ENCODE measurements around the gene RANBP17. TPM values are rescaled to one million over a fixed set of nuclear protein-coding genes. Genes with fewer than 3 reads are reported as not detected.
"Not testable (repeated sequence)": the region's sequence is repeated elsewhere in the genome, so short reads cannot be mapped to it uniquely, and the experiment has no call there.

RANBP17 gene
- polyA plus RNA-seq, 1 donor from 2014 or later: 25.5 TPM

DNA sequence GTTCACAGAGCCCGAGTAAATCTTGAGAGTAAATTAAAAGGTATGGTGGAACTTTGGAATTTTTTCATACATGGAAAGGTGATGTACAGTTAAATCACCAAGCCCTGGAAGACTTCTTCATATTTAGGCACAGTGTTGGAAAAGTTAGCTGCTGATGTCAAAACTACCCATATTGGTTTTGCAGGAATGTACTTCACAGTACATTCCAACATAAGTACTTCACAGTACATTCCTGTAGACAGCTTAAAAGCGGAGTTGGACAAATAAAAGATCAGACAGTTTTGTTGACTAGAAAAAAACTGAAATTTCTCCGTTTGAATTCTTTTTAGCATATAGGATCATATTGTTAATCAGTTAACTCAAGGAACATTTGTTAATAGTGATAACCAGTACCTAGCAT lies 1.8 kb downstream of the RANBP17 start:
- Histone ChIP-seq H3K79me2 (replicated peaks; ENCODE audit: insufficient read depth, low read length) (peaks cover 10% of the 10 kb centered on the region), H3K4me2 (ENCODE audit: low read length) (peak overlapping the region; percentile 25), H3K4me3 (ENCODE audit: low read length) (peak overlapping the region; percentile 88)

DNA sequence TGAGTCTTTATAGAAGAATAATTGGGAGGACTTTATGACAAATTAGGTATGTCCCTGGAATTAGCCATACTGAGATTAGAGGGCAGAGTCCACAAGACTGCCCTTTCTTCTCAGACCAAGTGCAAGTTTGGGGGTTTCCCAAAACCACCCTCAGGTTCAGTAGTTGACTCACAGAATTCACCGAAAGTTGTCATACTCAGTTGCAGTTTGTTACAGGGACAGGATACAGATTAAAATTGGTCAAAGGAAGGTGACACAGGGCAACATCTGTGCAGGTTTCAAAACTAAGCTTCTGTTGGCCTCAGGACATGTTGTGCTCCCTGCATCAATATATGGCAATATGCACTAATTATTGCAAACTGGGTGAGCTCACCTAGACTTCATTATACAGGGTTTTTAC lies 3.8 kb downstream of the RANBP17 start:
- Histone ChIP-seq H3K27ac (ENCODE audit: low read length) (no peak overlapping the region), H3K36me3 (ENCODE audit: insufficient read depth, low read length) (no peaks in the 10 kb centered on the region), H3K79me2 (replicated peaks; ENCODE audit: insufficient read depth, low read length) (peaks cover 10% of the 10 kb centered on the region), H3K9ac (ENCODE audit: low read length) (no peak overlapping the region), H3K27me3 (ENCODE audit: insufficient read depth, low read depth, low read length) (no peaks in the 10 kb centered on the region), H3K9me3 (ENCODE audit: low read length) (no peaks in the 10 kb centered on the region), H3K4me2 (ENCODE audit: low read length) (no peak overlapping the region), H3K4me3 (ENCODE audit: low read length) (no peak overlapping the region), H3K9me2 (ENCODE audit: insufficient read depth, low read length) (no peaks in the 10 kb centered on the region), H2AFZ (ENCODE audit: low read depth, low read length) (no peak overlapping the region), H4K20me1 (ENCODE audit: insufficient read depth) (no peaks in the 10 kb centered on the region), H3F3A (ENCODE audit: insufficient read depth, low read length, poor library complexity, severe bottlenecking) (peaks cover 3% of the 10 kb centered on the region)
- no peak for TF ChIP-seq EZH2 (IDR thresholded peaks at IDR 0.05; ENCODE audit: borderline replicate concordance, insufficient read depth, low read length, poor library complexity, severe bottlenecking)
- TF ChIP-seq POLR2AphosphoS5 (IDR thresholded peaks at IDR 0.05): no peak
- TF ChIP-seq TAF1 (IDR thresholded peaks at IDR 0.05; ENCODE audit: low read depth): no peak
- no peak for TF ChIP-seq REST (IDR thresholded peaks at IDR 0.05; ENCODE audit: borderline replicate concordance)
- no peak for TF ChIP-seq SMC3 (conservative IDR thresholded peaks at IDR 0.05; ENCODE audit: poor library complexity)
- no peak for TF ChIP-seq MXI1 (conservative IDR thresholded peaks at IDR 0.05; ENCODE audit: poor library complexity, severe bottlenecking)
- TF ChIP-seq, protein P1, sequence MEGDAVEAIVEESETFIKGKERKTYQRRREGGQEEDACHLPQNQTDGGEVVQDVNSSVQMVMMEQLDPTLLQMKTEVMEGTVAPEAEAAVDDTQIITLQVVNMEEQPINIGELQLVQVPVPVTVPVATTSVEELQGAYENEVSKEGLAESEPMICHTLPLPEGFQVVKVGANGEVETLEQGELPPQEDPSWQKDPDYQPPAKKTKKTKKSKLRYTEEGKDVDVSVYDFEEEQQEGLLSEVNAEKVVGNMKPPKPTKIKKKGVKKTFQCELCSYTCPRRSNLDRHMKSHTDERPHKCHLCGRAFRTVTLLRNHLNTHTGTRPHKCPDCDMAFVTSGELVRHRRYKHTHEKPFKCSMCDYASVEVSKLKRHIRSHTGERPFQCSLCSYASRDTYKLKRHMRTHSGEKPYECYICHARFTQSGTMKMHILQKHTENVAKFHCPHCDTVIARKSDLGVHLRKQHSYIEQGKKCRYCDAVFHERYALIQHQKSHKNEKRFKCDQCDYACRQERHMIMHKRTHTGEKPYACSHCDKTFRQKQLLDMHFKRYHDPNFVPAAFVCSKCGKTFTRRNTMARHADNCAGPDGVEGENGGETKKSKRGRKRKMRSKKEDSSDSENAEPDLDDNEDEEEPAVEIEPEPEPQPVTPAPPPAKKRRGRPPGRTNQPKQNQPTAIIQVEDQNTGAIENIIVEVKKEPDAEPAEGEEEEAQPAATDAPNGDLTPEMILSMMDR (IDR thresholded peaks at IDR 0.05; ENCODE audit: poor library complexity, severe bottlenecking): no peak
- no peak for TF ChIP-seq RAD21 (conservative IDR thresholded peaks at IDR 0.05)
- no peak for TF ChIP-seq EP300 (conservative IDR thresholded peaks at IDR 0.05; ENCODE audit: poor library complexity, severe bottlenecking)

More for the DNA sequence above, 1.8 kb downstream of the RANBP17 start:
- Histone ChIP-seq H3K36me3 (ENCODE audit: insufficient read depth, low read length) (no peaks in the 10 kb centered on the region), H3F3A (ENCODE audit: insufficient read depth, low read length, poor library complexity, severe bottlenecking) (peaks cover 3% of the 10 kb centered on the region), H3K9me3 (ENCODE audit: low read length) (no peaks in the 10 kb centered on the region), H3K9ac (ENCODE audit: low read length) (no peak overlapping the region), H3K9me2 (ENCODE audit: insufficient read depth, low read length) (no peaks in the 10 kb centered on the region), H4K20me1 (ENCODE audit: insufficient read depth) (no peaks in the 10 kb centered on the region), H3K27me3 (ENCODE audit: insufficient read depth, low read depth, low read length) (no peaks in the 10 kb centered on the region), H3K27ac (ENCODE audit: low read length) (no peak overlapping the region), H2AFZ (ENCODE audit: low read depth, low read length) (no peak overlapping the region)
- no peak for TF ChIP-seq MXI1 (conservative IDR thresholded peaks at IDR 0.05; ENCODE audit: poor library complexity, severe bottlenecking)
- TF ChIP-seq SMC3 (conservative IDR thresholded peaks at IDR 0.05; ENCODE audit: poor library complexity): no peak

DNA sequence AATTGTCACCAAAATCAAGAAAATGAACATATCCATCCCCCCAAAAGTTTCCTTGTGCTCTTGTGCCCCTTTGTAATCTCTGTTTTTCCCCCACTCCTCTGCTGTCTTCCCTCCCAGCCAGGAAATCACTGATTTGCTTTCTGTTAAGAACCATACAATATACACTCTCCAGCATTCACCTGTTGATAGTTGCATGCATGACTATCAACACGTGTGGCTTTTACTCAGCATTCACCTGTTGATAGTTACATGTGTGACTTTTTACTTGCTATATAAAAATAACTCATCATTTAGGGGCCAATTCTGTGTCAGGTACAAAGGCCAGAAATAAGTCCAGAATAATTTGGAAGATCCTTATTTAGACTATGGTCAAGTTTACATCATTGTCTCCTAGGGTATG lies 6.0 kb downstream of the RANBP17 start:
- Histone ChIP-seq H3K9me3 (ENCODE audit: low read length) (no peaks in the 10 kb centered on the region), H4K20me1 (ENCODE audit: insufficient read depth) (no peaks in the 10 kb centered on the region), H3K4me2 (ENCODE audit: low read length) (no peak overlapping the region), H3K9me2 (ENCODE audit: insufficient read depth, low read length) (no peaks in the 10 kb centered on the region), H3K36me3 (ENCODE audit: insufficient read depth, low read length) (no peaks in the 10 kb centered on the region), H3K27ac (ENCODE audit: low read length) (no peak overlapping the region), H3K27me3 (ENCODE audit: insufficient read depth, low read depth, low read length) (no peaks in the 10 kb centered on the region), H3K9ac (ENCODE audit: low read length) (no peak overlapping the region), H3K79me2 (replicated peaks; ENCODE audit: insufficient read depth, low read length) (peaks cover 10% of the 10 kb centered on the region), H2AFZ (ENCODE audit: low read depth, low read length) (no peak overlapping the region), H3K4me3 (ENCODE audit: low read length) (no peak overlapping the region), H3F3A (ENCODE audit: insufficient read depth, low read length, poor library complexity, severe bottlenecking) (no peaks in the 10 kb centered on the region)
- TF ChIP-seq SMC3 (conservative IDR thresholded peaks at IDR 0.05; ENCODE audit: poor library complexity) (no peak), POLR2AphosphoS5 (IDR thresholded peaks at IDR 0.05) (no peak), EP300 (conservative IDR thresholded peaks at IDR 0.05; ENCODE audit: poor library complexity, severe bottlenecking) (no peak), EZH2 (IDR thresholded peaks at IDR 0.05; ENCODE audit: borderline replicate concordance, insufficient read depth, low read length, poor library complexity, severe bottlenecking) (no peak), MXI1 (conservative IDR thresholded peaks at IDR 0.05; ENCODE audit: poor library complexity, severe bottlenecking) (no peak), REST (IDR thresholded peaks at IDR 0.05; ENCODE audit: borderline replicate concordance) (no peak)

- H3K4me2 ChIP-seq (ENCODE audit: low read length); H3K79me2 ChIP-seq (replicated peaks; ENCODE audit: insufficient read depth, low read length); H3K9ac ChIP-seq (ENCODE audit: low read length); H3F3A ChIP-seq (ENCODE audit: insufficient read depth, low read length, poor library complexity, severe bottlenecking); H3K4me3 ChIP-seq (ENCODE audit: low read length); H3K9me3 ChIP-seq (ENCODE audit: low read length); H3K36me3 ChIP-seq (ENCODE audit: insufficient read depth, low read length); H3K27ac ChIP-seq (ENCODE audit: low read length); H3K27me3 ChIP-seq (ENCODE audit: insufficient read depth, low read depth, low read length); H2AFZ ChIP-seq (ENCODE audit: low read depth, low read length); H4K20me1 ChIP-seq (ENCODE audit: insufficient read depth); H3K9me2 ChIP-seq (ENCODE audit: insufficient read depth, low read length): not testable (repeated sequence)
Observed at GRCh38 chr5:170870390-170870789, 8.6 kb downstream of the RANBP17 start.
